HG03432 (cell line): ENCODE results near the gene MIEF1.
A peak's percentile ranks its signal among the peaks of the same experiment; 100 is the strongest.
"Not testable (repeated sequence)": the region's sequence is repeated elsewhere in the genome, so short reads cannot be mapped to it uniquely, and the experiment has no call there.

ENCODE experiments used
- ATAC-seq: cut with Tn5 transposase; IDR thresholded peaks from one replicate; pipeline ENCODE4 v1.9.1; 2021; ENCODE audit warnings: mild to moderate bottlenecking, moderate library complexity; ENCODE audit not compliant: unreplicated experiment

Gene MIEF1

DNA sequence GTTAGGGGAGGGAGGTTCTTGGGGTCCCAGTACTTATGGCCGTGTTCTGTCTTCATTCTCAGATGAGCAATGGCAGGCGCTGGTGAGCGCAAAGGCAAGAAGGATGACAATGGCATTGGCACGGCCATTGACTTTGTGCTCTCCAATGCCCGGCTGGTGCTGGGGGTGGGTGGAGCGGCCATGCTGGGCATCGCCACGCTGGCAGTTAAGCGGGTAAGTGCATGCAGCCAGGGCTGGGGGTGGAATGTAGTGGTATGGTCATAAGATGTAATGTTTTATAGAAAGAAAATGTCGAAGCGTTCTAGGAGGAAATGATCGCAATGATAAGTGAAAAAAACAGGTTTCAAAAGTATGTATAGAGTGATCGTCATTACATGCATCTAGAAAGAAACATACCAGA lies 9.1 kb downstream of the MIEF1 start:
- ATAC-seq: no peak

DNA sequence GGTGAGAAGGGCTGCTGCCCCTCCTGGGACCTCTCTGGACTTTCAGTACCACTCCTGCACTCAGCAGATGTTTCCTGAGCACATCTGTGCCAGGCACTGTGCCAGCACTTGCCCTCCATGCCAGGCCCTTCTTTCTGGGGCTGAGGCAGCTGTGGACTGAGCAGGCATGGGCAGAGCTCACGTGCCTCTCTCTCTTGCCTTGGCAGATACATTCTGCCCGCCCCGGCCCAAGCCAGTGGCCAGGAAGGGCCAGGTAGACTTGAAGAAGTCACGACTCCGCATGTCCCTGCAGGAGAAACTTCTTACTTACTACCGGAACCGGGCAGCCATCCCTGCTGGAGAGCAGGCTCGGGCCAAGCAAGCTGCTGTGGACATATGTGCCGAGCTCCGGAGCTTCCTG lies 9.9 kb downstream of the MIEF1 start:
- no peak for ATAC-seq

DNA sequence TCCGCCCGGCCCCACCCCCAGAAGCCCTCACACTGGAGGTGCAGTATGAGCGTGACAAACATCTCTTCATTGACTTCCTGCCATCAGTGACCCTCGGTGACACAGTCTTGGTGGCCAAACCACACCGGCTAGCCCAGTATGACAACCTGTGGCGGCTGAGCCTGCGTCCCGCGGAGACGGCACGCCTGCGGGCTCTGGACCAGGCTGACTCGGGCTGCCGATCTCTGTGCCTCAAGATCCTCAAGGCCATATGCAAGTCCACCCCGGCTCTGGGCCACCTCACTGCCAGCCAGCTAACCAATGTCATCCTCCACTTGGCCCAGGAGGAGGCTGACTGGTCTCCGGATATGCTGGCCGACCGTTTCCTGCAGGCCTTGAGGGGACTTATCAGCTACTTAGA lies 11.7 kb downstream of the MIEF1 start:
- no peak for ATAC-seq

DNA sequence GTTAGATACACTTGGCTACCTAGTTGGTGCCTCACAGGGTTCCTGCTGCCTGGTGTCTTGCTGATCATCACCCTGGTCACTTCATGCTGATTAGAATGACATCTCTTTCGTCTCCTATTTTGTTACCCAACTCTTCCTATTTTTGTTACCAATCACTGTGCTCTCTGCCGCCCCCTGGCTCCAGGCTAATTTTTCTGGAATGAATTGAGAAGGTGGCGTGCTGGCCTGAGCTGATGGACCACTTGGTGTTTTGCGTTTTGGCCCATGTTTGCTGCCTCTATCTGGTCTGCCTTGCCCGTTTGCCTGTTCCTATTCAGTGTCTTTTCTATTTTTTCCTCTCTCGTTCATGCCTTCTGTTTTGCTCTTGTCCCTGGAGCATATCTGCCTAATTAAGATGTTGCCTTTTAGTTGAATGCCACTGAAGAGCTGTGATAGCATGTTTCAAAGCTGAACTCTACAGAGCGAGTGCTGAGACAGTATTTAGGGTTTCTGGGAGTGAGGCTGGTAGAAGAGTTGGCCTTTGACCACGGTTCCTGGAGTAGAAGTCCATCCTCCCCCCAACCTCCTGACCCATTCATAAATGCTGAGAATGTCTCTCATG lies 12.4 kb downstream of the MIEF1 start:
- no peak for ATAC-seq

DNA sequence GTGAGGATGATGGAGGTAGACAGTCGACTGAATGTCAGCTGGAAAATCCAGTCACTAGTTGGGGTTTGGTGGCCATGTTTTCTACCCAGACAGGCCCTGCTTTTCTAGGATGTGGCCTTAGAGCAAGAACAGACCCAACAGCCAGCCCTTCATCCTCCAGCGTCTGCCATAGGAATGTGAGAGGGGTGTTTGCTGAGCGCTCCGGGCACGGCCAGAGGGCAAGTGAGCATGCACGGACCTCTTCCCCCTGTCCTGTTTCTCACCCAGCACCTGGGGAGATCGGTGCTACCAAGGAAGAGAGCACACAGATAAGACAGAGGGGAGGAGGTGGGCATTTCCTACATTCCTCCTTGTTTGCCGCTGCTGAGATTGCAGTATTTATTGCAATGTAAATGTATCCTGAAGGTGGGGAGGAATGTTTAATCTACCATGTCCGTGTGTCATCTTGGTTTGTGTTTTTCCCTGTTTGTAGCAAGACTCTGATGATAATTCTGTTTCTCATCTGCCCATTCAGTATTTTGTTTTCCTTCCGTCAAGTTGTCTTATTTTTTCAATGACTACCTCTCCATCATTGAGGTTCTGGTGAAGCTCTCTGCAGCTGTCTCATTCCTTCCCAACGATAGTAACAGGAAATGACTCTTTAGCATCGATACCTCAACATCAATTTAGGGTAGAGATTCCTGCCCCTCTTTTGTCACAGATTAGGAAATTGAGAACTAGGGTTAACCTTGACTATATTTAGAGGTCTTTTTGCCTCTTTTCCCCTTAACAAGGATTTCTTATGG lies 13.4 kb downstream of the MIEF1 start:
- ATAC-seq: no peak

DNA sequence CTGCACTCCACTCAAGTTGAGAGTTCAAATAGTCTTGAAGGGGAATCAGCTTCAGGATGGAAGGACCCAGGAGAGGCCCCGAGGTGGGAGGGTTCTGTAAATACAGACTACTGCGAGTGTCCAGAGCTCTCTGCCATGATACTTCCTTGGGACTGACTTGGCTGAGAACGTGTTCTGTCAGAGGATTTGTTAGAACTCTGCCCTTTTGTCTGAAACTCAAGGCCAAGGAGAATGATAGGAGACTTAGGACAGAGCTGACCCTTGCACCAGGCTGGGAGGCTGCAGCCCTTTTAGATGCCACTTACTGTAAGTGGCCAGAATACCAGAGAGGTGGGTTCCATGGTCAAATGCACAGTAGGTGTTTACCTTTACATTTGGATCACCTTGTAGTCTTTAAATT lies 15.4 kb downstream of the MIEF1 start:
- no peak for ATAC-seq

DNA sequence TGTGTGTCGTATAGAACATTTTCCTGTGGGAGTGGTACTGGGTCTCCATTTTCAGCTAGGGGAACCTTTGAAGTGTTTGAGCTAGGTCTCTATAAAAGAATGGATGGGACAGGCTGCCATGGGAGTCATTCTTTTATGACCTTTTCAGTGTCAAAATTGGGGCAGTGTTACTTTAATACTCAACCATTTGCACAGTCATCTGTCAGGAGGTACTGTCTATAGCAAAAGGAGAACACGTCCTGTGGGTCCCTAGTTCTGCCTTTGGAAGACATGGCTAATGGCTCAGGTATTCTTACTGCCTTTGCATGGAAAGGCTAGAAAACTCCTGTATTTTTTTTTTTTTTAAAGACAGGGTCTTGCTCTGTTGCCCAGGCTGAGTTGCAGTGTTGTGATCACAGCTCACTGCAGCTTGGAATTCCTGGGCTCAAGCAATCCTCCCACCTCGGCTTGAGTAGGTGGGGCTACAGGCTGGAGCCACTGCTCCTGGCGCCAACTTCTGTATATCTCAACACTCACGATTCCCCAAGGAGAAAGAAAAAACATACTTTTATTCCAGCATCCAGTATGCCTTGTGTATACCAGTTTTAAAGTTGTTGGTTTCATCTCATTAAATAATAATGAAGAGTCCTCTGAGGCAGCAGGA lies 16.2 kb downstream of the MIEF1 start:
- ATAC-seq: no peak

DNA sequence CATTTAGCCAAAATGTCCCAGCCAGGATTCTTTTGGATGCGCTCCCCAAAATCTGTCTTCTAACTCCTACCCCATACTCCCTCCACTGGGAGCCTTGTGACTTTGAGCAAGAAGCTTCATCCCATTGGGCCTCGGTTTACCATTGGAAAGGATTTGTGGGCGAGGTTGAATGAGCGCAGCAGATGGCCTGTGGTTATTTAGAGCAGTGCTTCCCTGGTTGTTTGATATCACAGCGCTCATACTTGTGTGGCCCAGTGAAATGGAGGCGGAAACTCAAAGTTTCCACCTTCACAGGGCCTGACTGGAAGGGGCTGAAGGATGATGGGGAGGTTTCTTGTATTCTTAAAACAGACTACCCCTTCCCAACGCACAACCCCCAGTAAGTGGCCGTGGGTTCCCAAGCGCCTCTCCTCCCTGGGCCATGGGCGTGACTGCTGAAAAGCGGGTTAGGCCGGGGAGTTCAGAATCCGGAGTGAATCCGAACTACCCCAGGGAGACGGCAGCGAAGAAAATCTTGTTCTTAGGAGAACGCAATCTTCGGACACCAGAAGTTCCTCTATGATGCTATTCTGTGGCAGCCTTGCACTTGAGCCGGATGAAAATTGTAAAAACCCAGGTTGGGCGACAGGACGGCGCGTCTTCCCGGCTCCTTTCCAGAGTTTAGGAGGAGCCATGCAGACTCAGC lies 17.0 kb downstream of the MIEF1 start:
- no peak for ATAC-seq

DNA sequence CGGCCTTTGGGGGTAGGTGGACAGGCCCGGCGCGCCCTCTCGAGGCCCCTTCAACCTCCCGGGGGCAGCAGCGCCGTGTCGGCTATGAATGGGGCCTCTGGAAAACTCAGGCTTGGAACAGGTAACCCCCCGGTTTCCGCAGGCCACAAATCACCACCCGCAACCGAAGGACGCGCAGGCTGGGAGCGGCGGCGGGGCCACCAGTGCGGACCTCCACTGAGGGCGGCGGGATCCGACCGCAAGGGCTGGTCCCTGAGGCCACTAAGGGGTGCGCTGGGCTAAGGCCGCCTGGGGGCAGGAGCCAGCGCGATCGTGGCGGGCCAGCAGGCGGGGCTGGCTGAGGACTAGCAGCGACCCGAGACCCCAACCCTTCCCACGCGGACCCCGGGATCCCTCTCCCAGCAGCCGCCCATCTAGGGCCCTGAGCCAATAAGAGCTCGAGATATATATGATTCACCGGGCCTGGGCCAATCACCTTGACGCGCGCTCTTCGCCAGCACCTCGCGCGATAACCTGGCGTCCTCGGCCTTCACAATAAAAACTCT lies 17.7 kb downstream of the MIEF1 start:
- peak; percentile 78 for ATAC-seq

DNA sequence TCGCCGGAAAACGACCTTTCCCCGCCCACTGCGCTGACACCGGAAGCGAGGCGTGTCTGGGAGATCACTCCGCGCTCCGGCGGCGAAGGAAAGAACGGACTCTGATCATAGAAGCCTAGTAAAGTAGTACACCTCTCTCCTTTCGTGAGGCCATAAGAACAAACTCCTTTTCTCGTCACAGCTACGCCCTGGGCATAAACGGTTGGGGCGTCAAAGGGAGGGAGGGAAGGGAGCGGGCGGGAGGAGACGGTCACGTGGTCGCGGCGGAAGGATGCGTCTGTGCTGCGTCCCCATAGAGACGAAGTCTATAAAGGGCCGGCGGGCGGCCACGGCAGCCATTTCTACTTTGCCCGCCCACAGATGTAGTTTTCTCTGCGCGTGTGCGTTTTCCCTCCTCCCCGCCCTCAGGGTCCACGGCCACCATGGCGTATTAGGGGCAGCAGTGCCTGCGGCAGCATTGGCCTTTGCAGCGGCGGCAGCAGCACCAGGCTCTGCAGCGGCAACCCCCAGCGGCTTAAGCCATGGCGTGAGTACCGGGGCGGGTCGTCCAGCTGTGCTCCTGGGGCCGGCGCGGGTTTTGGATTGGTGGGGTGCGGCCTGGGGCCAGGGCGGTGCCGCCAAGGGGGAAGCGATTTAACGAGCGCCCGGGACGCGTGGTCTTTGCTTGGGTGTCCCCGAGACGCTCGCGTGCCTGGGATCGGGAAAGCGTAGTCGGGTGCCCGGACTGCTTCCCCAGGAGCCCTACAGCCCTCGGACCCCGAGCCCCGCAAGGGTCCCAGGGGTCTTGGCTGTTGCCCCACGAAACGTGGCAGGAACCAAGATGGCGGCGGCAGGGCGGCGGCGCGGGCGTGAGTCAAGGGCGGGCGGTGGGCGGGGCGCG lies 18.4 kb downstream of the MIEF1 start, which contains the start of gene ATF4:
ATF4 (plus strand) TSS at position 337 of the 880 bp plus-strand sequence. CDS start 884 bp downstream, outside the sequence.
- peak; percentile 41 for ATAC-seq

DNA sequence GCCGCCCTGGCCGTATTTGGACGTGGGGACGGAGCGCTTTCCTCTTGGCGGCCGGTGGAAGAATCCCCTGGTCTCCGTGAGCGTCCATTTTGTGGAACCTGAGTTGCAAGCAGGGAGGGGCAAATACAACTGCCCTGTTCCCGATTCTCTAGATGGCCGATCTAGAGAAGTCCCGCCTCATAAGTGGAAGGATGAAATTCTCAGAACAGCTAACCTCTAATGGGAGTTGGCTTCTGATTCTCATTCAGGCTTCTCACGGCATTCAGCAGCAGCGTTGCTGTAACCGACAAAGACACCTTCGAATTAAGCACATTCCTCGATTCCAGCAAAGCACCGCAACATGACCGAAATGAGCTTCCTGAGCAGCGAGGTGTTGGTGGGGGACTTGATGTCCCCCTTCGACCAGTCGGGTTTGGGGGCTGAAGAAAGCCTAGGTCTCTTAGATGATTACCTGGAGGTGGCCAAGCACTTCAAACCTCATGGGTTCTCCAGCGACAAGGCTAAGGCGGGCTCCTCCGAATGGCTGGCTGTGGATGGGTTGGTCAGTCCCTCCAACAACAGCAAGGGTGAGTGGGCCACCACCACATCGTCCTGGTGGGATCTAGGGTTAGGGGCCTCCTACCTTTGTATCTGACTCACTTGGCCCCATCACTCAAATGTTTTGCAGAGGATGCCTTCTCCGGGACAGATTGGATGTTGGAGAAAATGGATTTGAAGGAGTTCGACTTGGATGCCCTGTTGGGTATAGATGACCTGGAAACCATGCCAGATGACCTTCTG lies 19.2 kb downstream of the MIEF1 start:
- ATAC-seq: not testable (repeated sequence)

DNA sequence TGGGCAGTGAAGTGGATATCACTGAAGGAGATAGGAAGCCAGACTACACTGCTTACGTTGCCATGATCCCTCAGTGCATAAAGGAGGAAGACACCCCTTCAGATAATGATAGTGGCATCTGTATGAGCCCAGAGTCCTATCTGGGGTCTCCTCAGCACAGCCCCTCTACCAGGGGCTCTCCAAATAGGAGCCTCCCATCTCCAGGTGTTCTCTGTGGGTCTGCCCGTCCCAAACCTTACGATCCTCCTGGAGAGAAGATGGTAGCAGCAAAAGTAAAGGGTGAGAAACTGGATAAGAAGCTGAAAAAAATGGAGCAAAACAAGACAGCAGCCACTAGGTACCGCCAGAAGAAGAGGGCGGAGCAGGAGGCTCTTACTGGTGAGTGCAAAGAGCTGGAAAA lies 20.0 kb downstream of the MIEF1 start:
- not testable (repeated sequence) for ATAC-seq

DNA sequence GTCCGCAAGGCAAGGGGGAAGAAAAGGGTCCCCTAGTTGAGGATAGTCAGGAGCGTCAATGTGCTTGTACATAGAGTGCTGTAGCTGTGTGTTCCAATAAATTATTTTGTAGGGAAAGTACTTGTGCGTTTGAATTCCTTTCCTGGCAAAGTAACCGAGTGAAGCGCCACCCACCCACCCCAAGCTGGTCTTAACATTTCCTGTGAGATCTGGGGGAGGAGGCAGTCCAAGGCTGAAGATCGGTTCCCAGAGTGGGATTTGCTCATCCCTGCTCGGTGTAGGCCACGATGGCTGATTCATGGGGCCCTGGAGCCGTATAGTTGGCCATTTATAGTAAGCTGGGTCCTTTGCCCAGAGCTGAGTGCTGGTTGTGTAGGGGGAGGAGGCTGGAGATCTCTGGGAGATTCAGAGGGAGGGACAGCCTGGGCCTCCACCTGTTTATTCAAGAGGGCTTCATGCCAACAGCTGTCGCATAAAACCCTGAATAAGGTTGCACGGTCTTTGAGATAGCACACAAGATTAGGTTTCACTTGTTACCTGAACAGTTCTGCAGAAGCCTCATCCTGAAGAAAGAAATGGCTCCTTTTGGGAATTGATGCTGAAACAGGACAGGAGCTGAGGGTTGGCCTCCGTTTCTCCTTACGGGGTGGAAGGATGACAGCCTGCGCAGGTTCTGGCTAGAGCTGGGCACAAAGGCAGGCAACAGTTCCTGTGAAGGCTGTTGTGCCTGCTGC lies 20.6 kb downstream of the MIEF1 start:
- ATAC-seq: no peak

DNA sequence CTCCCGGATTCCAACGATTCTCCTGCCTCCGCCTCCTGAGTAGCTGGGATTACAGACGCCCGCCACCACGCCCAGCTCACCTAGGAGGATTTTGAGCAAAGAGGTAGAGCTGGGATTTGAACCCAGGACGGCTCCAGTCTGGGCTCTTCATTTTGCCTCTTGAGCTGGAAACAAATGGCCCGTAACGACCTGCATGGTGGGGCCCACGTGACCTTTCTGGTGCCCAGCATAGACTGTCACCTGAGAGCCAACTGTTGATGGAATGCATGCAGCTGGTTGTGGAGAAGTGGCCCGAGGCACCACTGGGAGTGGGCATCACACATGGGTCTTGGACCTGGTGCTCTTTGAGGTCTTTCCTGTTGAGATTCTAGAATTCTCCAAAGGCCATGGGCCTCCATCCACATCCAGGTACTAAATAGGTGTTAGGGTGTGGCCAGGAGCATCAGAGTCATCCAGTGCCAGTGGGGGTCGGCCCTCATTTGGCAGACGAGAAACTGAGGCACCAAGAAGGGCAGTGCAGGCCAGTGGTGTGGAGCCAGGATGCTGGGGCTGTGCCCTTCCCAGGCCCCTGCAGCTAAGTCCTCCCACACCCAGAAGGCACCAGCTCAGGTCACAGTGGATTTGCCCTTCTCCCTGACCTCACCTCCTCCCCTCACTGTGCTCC lies 22.1 kb downstream of the MIEF1 start:
- ATAC-seq: no peak

DNA sequence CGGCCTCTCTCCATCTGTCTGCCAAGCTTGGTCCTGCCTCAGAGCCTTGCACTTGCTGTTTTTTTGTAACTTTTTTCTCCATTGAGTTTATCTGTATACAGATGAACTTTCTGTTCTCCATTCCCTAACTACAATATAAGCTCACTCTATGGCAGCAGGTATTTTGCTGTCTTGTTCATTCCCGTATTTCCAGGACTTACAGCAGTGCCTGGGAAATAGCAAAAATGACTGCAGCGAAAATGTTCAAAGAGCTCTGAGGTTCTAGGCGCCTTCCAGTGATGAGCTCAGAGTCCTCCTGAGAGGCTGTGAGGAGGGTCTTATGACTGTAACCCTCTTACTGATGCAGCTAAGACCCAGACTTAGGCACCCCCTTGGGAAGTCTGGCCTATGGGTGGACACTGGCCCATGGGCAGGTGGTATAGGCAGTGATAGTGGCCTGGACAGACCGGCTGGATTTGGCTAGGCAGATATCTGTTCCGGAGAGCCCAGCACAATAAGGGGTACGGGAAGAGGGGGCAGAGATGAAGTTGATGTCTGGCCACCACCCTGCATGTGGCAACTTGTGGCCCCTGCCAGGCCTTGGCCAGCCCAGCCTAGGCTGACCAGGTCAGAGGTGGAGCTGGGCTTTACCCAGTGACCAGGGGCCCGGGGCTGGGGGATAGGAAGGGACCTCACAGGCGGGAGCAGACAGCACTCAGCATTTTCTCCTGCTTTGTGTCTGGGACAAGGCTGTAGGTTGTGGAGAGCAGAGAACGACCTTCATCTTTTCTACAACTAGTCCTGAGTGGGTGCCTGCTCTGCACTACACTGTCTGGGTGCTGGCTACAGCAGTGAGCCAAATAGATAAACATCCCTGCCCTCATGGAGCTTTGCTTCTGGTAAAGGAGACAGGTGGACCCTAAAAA lies 22.9 kb downstream of the MIEF1 start:
- no peak for ATAC-seq

DNA sequence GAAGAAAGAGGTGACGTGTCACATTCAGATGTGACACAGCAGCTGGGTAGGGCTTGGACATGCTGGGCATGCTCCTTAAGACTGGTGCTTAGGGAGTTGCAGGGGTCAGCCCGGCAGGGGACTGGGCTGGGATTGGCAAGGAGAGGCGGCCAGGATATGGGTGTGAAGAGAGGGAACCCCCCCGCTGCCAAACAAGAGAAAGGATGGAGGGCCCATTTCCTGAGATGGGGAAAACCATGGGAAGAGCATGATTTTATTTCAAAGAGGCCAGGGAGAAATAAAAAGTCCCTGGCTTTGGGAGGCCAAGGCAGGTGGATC lies 23.5 kb downstream of the MIEF1 start:
- no peak for ATAC-seq

DNA sequence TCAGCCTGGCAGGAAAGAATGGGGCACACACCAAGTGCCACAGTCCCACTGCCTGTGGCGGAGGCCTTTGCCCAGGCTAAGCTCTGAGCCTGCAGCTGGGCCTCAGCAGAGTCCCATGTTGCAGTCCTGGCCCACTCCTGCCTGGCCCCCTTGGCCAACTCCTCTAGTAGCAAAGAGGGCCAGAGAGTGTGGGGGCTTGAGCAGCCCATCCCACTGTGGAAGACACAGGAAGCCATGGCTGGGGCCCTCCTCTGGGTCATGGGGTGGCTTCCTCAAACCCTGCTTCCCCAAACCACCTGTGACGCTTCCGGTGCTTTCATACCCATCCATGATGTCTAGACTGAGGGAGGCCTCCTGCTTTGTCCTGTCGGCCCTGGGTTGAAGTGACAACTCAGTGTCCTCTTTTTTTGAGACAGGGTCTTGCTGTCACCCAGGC lies 24.7 kb downstream of the MIEF1 start:
- no peak for ATAC-seq
